Middle frontal gyrus (tissue), 1 donor: Measurements from ENCODE around the gene DAAM1.
A peak's percentile ranks its signal among the peaks of the same experiment; 100 is the strongest.

Source experiments
- DNase-seq: peaks from one replicate; pipeline ENCODE4 v3.0.0-alpha.2; 2015; ENCODE audit warnings: low spot score; ENCODE audit errors: extremely low spot score

The DAAM1 gene

DNA sequence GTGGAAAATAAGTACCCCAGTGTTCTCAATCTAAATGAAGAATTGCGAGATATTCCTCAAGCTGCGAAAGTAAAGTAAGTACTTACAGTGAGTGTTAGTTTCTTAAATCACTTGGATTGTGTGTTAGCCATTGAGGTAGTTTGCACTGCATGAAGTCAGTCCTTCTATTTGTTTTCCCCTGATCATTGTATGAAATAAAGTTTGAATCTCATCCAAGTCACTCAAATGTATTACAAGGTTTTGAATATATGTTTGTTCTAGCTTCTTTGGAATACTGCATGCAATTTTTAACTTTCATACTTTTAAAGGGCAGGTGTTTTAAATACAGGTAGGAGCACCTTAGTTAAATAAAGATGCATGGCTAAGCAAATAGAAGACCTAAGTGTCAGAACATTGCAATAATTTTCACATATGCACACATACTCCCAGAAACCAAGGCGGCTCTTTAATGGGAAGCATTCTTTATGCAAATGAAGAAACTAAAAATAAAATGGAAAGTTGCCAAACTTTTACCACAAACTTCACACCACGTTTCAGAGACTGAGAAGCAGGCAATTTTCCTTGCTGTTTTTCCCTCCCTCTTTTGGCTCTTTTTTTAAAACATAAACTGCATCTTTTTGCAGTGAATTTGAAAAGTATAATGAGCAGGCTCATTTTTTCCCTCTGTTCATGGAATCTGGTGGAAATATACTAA lies 171.1 kb downstream of the DAAM1 start:
- peak; percentile 21 for DNase-seq

DNA sequence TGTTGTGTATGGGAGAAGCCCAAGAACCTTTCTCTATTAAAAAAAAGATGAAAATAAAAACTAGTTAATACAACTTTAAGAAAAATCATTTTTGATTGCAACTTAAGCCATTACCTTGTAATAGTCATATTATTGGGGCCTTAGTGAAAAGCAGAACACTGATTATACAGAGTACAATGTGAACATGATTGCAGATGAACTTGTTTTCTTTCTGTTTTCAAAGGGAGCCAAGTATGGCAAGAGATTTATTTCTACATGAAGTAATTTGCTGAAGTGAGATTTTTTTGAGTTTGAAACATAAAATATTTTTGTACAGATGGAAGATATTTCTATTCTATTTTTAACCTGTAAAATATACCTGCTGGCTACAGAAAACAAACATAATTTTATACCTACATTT lies 171.8 kb downstream of the DAAM1 start:
- DNase-seq = no peak

DNA sequence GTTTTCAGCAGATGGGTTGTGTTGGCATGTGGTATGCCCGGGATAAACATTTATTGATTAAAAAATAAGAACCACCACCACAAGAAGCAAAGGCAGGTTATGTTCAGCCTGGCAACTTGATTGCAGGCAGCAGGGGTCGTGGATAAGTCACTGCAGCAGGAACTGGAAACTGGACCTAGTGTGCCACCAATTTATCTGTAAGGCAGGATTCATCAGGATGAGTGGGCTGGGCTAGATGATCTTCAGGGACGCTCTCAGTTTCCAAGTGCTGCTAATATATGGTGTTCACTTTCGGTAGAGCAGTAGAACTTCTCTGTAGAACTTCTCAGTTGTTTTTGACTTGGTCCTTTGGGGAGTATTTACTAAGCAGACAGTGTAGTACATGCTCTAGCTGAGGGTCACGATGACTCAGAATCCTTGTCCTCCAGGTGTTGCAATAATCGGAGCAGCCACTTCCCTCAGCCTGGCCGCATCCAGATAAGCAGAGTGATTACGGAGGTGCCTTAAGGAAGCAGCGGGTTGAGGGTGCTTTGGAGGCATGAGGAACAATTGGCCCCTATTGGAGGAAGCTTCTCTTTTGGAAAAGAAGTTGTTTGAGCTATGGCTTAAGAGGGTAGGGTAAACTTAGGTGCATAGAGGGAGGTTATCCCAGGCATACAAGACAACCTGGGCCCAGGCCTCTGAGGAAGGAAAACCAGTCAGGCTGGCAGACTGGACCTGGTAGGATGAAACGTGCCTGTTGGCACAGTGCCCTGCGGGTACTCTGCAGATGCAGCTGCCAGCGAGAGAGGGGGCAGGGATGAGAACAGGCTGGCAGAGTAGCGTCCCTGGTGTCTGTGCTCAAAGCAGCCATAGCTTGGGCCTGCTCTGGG lies 172.7 kb downstream of the DAAM1 start:
- no peak for DNase-seq

DNA sequence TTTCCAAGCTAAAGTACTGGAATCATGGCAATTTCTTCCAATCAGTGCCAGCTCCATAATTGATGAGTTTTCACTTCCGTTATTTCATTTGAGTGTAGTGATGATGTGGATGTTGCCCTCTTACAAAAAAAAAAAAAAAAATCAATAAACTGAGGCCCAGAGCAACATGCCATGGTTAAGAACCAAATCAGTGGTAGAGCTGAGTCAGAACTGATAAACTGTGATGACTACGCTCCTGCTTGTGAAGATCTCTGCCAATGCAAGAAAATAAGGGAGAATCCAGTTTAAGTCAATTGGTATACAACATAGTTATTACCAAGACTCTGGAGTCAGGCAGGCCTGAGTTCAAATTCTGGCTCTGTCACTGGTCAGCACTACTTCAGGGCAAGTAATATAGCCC lies 174.0 kb downstream of the DAAM1 start:
- no peak for DNase-seq

DNA sequence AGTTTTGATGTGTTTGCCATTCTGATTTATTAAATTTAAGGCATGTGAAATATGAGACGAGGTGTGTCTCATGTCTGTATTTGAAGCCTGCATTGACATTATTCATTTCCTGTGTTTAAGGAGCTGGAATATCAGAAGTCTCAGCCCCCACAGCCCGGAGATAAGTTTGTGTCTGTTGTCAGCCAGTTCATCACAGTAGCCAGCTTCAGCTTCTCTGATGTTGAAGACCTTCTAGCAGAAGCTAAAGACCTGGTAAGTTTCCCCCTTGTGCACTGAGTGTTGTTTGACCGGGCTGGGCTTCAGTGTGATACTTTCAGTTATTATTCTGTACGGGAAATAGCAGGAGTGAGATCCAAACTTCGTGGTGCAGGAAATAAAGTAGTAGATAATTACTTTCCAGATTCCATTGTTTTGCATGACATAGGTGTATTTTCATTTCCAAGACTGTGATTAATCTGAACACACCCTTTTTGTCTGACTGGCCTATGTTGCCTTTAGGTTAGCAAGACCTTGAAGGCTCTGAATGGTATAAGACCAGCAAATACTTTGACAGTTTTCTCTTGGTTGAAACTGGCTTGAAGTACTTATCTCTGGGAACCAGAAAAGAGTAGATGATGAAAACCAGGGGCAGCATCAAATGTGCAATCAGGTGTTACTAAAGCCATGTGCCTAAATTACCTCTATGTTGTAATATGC lies 175.2 kb downstream of the DAAM1 start:
- DNase-seq = no peak

DNA sequence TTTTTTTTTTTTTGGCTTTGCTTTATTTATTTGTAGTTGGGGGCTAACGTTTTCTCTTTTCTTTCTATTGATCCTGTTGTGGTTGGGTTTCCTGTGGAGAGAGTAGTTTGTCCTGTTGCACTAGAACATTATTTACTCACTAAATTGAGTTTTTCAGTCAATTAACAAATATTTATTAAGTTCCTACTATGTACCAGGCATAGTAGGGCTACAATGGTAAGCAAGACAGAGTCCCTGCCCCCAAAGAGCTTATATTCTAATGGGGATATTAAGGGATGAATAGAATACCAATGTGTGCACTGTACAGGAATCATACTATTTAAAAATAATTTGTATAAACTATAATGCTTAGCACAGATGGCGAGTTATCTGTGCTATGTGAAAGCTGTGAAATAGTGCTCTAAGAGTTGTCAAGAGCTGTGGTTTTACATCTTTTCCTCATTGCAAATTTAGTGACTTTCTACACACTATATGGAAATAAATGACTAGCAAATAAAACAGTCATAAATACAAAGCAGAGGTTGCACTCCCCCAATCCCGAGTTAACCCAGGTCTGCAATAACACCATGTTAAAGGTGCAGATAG lies 181.8 kb downstream of the DAAM1 start:
- no peak for DNase-seq

DNA sequence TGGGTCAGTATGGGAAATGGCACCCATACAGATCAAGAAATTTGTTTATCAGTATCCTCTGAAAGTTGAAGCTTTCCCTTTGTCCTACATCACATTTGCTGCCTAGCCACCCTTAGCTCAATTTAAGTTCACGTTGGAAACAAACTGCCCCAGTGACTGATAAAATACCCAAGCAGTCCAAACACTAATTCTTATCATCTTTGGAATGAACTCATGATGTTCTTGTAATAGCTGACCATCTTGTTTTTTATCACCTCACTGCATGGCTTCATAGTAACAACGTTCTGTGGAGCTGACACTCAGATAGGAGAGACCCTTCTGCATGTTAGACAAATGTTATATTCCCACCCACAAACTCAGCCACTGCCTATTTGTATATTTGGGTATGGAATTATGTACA lies 183.3 kb downstream of the DAAM1 start:
- DNase-seq = no peak

DNA sequence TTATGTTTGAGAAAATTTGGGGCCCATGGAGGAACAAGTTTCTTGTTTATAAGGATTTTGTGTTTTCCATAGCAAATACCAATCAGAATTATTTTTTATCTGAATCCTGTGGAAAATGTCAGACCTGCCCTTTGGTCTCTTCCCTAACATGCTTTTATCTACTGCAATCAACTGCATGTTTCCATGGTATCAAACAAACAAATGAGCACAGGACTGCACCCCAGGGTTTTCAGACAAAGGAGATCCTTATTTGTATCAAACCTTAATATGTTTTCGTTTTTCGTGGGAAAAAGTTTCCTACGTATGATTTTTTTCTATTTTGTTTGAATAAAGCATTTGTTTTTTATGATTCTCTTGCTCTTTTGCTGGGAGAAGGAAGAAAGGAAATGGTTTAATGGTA lies 185.6 kb downstream of the DAAM1 start:
- no peak for DNase-seq

DNA sequence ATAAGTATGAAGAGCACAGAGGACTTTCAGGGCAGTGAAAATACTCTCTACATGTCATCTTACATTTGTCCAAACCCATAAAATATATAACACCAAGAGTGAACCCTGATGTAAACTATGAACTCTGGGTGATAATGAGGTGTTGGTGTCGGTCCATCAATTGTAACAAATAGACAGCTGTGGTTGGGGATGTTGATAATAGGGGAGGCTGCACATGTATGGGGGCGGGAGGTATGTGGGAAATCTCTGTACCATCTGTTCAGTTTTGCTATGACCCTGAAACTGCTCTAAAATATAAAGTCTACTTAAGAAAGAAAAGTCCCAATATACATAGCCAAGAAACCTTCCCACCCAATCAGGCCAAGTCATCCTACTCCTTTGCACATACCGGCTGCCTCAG lies 188.2 kb downstream of the DAAM1 start:
- DNase-seq = no peak

DNA sequence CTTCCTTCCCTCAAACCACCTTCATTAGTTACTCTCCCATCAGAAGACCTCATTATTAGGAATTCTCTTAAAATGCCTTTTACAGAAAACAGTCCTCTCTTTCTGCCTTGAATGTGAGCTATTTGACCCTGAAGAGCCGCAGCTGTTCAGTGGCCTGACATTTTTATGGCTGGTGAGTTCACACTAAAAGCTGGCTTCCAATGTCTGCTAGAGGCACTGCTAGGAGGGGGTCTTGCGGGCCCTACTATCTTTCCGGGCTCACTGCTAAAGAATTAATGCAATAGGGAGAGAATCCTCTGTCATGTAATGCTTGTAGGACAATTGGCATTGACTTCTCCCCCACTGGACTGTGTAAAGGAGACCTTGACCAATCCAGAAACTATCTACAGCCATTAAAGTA lies 189.0 kb downstream of the DAAM1 start:
- DNase-seq = no peak

DNA sequence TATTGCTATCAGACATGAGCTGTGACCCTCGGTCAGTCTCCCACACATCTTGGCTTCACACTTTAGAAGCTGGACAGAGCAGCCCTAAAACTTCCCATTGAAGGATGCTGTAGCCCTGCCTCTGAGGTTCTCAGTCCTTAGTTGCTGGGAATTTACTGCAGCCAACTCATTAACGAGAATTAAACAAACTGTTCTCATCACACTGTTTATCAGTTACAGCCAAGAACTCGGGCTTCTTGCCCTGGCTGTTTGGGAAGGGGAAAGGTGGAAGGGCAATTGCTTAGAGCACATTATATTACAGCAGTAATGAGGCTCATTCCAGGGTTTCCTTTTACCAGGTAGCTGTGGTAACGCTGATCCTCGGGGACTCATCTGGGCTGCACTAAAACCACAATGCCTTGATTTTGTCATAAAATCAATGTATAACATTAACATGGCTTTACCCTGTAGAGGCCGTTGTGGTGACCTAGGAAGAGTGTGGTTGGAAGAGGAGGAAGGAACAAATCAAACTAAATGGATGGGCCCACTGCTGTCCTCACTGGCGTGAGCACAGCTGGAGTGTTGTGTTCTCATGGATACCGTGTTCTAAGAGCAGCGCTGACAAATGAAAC lies 189.6 kb downstream of the DAAM1 start:
- DNase-seq = no peak

DNA sequence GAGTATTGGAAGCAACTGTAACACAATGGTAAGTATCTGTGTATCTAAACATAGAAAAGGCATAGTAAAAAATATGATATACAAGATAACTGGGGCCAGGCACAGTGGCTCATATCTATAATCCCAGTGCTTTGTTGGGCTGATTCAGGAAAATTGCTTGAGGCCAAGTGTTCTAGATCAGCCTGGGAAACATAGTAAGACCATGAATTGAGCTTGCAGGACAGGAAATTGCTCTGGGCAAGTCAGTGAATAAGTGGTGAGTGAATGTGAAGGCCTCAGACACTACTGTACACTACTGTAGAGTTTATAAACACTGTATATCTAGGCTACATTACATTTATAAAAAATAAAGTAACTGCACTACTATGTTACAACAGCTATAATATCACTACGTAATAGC lies 201.5 kb downstream of the DAAM1 start:
- no peak for DNase-seq

DNA sequence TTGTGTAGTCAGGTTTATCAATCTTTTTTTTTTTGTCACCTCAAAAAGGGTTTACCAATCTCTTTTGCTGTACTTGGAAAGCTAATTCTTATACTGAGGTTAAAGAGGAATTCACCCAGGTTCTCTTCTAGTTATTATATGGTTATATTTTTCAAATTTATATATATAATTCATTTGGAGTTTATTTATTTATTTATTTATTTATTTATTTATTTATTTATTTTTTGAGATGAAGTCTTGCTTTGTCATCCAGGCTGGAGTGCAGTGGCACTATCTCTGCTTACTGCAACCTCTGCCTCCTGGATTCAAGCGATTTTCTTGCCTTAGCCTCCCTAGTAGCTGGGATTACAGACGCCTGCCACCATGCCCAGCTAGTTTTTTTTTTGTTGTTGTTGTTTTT lies 202.9 kb downstream of the DAAM1 start:
- no peak for DNase-seq

DNA sequence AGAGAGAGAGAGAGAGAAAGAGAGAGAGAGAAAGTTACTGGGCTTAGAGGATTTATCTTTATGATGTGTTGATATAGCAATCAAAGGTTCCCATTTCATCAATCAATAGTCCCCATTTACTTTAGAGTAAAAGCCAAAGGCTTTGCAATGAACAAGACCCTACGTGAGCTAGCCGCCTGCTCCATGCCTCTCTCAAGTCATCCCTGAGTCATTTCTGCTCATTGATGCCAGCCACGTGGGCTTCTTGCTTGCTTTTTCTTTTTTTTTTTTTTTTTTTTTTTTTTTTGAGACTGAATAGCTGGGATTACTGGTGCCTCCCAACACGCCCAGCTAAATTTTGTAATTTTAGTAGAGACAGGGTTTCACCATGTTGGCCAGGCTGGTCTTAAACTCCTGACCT lies 205.8 kb downstream of the DAAM1 start:
- no peak for DNase-seq

DNA sequence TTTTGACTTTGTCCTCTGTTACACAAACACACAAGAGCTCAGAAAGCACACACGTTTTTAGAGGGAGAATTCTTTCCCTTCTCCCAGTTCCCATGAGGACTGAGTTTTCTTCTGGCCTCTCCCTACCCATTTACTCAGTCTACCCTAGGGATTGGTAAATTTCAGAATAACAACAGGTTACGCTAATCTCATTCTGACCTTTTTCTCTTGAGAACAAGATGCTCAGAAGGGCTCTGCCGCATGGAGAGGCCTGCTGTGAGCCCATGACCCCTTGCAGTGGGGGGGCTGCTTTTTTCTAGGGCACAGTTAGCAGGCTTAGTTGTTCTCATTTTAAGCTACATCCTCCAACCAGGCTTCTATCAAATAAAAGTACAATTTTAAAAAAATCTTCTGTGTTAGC lies 207.2 kb downstream of the DAAM1 start:
- no peak for DNase-seq

DNA sequence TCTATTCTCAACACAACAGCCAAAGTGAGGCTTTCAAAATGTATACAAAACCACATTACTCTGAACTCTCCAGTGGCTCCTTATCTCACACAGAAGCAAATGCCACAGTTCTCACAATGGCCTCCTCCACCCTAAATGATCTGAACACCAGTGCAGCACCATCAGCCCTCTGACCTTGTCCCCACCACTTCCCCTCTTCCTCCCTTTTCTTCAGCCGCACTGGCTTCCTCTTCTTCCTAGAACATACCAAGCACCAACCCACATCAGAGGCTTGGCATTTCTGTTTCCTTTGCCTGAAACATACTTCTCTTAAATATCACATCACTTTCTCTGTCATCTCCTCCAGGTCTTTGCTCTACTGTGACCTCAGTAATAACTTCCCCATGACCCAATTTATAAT lies 210.4 kb downstream of the DAAM1 start:
- no peak for DNase-seq

DNA sequence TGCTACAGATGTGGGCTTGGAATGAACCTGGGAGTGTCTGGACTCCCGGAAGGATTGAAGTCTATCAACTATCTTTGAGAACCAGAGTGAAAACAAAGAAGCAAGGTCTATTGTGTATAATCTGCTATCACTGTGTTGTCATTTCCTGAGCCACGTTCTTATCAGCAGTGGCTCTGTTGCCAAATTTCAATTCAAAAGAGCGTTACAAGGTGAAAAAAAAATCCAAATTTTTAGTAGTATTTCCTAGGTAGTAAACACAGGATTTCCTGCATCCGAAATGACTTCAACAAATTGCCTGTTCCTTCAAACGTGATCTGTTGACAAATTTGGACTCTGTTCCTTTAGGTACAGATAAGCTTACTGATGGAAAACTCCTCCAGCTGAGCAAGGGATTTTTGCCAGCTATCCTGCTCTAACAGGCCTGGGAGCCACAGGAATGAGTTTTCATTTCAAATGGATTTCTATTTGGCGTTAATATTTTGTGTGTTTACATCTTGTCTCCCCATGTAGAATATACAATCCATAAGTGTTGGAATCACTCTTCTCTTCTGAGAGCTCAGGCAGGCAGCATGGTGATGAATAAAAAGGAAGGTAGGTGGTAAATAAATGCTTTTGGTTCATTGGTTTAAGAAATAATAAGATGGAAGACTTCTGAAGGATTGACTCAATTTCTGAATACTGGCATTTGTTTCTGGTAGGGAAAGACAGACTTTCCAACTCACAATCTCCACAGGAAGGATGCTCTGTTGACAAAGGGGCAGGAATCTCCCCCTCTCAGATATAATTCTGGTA lies 218.2 kb downstream of the DAAM1 start:
- DNase-seq = no peak

DNA sequence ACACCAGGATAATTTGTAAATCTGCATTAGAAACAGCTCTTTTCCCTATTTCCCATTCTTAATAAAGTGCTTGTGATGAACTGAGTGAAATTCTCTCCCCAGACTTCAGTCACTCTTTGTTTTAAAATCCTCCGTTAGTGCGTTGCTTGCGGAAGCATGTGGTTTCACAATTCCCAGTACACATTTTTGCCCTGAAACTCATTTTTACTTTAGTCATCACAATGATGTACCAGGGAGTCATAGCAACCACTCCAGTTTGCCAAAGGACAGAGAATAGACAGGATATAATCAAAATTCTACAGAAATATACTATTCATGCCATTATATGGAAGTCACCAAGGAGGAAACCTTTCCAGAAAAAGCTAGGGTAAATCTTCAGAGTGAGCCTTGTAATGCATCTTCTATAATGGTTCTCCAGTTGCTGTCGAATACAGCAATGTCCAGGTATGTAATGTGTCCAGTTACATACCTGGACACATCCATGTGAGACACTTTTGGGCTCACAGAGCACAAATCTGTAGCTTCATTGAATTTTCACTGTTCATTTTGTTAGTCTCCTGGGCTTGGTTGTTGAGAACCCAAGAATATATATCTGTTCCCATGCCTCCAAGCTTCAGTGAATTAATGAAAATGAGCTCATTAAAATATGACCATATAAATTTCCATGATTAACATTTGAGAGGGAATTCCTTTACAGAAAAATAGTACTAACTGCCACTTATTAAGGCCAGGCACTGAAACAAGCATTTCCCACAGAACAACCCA lies 219.0 kb downstream of the DAAM1 start:
- DNase-seq = no peak

DNA sequence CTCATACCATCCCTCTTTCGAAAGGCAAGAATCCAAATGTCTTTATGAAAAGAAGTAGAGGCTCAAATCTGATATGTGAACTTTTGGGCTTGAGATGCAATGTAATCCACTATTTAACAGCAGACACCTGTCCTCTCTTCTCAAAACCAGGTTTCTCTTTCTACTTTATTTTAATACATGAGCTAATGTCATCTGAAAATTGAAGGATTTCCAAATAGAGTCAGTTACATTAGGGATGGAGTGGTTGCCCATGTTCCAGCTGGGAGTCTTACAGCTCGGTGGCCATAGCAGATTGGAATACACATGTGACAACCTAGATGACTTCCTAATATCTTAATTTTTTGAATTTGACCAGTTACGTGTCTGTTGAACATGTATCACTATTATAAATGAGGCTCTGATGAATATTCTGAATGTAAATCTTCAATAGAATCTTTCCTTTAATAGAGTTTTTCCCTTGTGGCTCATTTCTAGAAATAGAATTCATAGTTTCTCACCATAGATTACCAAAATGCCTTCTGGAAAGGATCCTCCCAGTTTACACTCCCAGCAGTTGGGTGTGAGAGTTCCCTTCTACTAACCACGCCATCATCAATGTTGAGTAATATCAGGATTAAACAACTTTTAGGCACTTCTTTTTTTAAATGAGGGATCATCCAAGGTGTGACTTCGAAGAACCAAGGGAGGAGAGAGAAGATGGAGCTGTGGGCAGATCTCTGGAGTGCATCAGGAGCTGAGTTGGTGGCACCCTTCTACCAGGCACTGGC lies 227.6 kb downstream of the DAAM1 start:
- DNase-seq = no peak
